GM12878 (cell line): ENCODE results near the gene JAG2. TPM values are rescaled to one million over a fixed set of nuclear protein-coding genes. Genes with fewer than 3 reads are reported as not detected.

Experiments used
- ATAC-seq: fragments of 200-7000 bp; cut with Tn5 transposase; 3 replicates; pipeline ENCODE4 v1.9.1; 2020; ENCODE audit warnings: mild to moderate bottlenecking, moderate library complexity
- BruUV-seq: library from RNA; stranded (reverse); fragments of 400-500 nt; replicated peaks from 2 replicates; lab custom pipeline; 2021; lab: Mats Ljungman, UMichigan
- CTCF ChIA-PET: fragments of 300-600 bp; sonication (Branson Sonifier 250); formaldehyde crosslinking; extraction: SDS; loops from one replicate; lab custom pipeline; 2021; ENCODE audit warnings: inconsistent platforms; lab: Yijun Ruan, JAX
- POLR2A ChIA-PET: fragments of 350-600 bp; formaldehyde crosslinking; extraction: SDS; loops from one replicate; lab custom pipeline; 2021; ENCODE audit warnings: inconsistent platforms; lab: Charles Lee
- RAD21 ChIA-PET: fragments of 300-600 bp; sonication (Branson Sonifier 250); formaldehyde crosslinking; loops from one replicate; lab custom pipeline; 2023; ENCODE audit warnings: antibody characterized with exemption; ENCODE audit not compliant: unreplicated experiment; lab: Charles Lee
- SMC1A ChIA-PET: fragments of 300-600 bp; sonication (Branson Sonifier 250); formaldehyde crosslinking; loops from one replicate; lab custom pipeline; 2023; ENCODE audit not compliant: unreplicated experiment, uncharacterized antibody; lab: Charles Lee
- DNase-seq: peaks from one replicate; pipeline ENCODE4 v3.0.0-alpha.2; 2011; ENCODE audit warnings: low read depth, low spot score
- FAIRE-seq: peaks from 3 replicates; lab custom pipeline; 2011; peaks lifted over from hg19 to GRCh38; lab: Jason Lieb, UNC
- H2AFZ ChIP-seq: 2 replicates; pipeline ENCODE4 v1.6.0; 2011; ENCODE audit warnings: low read depth, low read length, control low read depth; ENCODE audit not compliant: control insufficient read depth
- H3K27ac ChIP-seq: 2 replicates; pipeline ENCODE4 v1.5.1; 2011; ENCODE audit warnings: control low read depth; ENCODE audit not compliant: control insufficient read depth, insufficient read depth
- H3K27me3 ChIP-seq, 2 experiments: replicated peaks in 1 of 2; 2 replicates each; pipeline versions ENCODE4 v1.6.0 to v1.6.1; 2011; ENCODE audit warnings: low read length in 1 of 2; ENCODE audit not compliant: control insufficient read depth in 2 of 2, insufficient read depth in 2 of 2
- H3K36me3 ChIP-seq, 2 experiments: 2 replicates each; pipeline ENCODE4 v1.5.1; 2011; ENCODE audit warnings: low read length in 1 of 2; ENCODE audit not compliant: control insufficient read depth in 2 of 2, insufficient read depth in 2 of 2
- H3K4me1 ChIP-seq: 2 replicates; pipeline ENCODE4 v1.6.1; 2011; ENCODE audit warnings: mild to moderate bottlenecking, low read length, moderate library complexity, mixed read lengths; ENCODE audit not compliant: control insufficient read depth, insufficient read depth
- H3K4me2 ChIP-seq: 2 replicates; pipeline ENCODE4 v1.6.0; 2011; ENCODE audit warnings: control low read depth; ENCODE audit not compliant: control insufficient read depth, insufficient read depth
- H3K4me3 ChIP-seq: fragments of 200-600 bp; sonication (generic); 2 replicates; pipeline ENCODE4 v1.5.1; 2016
- H3K79me2 ChIP-seq: 2 replicates; pipeline ENCODE4 v1.6.0; 2011; ENCODE audit warnings: low read length; ENCODE audit not compliant: control insufficient read depth, insufficient read depth
- H3K9ac ChIP-seq: 2 replicates; pipeline ENCODE4 v1.8.0; 2011; ENCODE audit warnings: low read length, control low read depth, mixed read lengths; ENCODE audit not compliant: control insufficient read depth, insufficient read depth
- H3K9me3 ChIP-seq: replicated peaks from 3 replicates; pipeline ENCODE4 v1.5.1; 2011; ENCODE audit warnings: mild to moderate bottlenecking, low read length; ENCODE audit not compliant: control insufficient read depth, insufficient read depth
- H4K20me1 ChIP-seq: 2 replicates; pipeline ENCODE4 v1.6.0; 2011; ENCODE audit not compliant: control insufficient read depth, insufficient read depth
- ELK1 ChIP-seq: IDR thresholded peaks from 2 replicates; pipeline ENCODE4 v1.6.1; 2012; ENCODE audit warnings: low read depth, low read length, improper control_type of control experiment
- MEF2B ChIP-seq: fragments of 450-650 bp; IDR thresholded peaks from 2 replicates; pipeline ENCODE4 v1.6.1; 2018; ENCODE audit warnings: mild to moderate bottlenecking, moderate library complexity; ENCODE audit not compliant: partially characterized antibody, poor library complexity, severe bottlenecking
- SMAD1 ChIP-seq: fragments of 450-650 bp; IDR thresholded peaks from 2 replicates; pipeline ENCODE4 v1.6.1; 2018; ENCODE audit warnings: mild to moderate bottlenecking, low read depth; ENCODE audit not compliant: partially characterized antibody
- SMAD5 ChIP-seq: IDR thresholded peaks from 2 replicates; pipeline ENCODE4 v1.6.1; 2016; ENCODE audit warnings: antibody characterized with exemption, low read depth
- SREBF2 ChIP-seq: IDR thresholded peaks from 2 replicates; pipeline ENCODE4 v1.6.1; 2012; ENCODE audit warnings: mild to moderate bottlenecking, low read length
- YY1 ChIP-seq: IDR thresholded peaks from 2 replicates; pipeline ENCODE4 v1.6.1; 2011; ENCODE audit warnings: low read depth, mild to moderate bottlenecking, low read length
- ZNF274 ChIP-seq: IDR thresholded peaks from one replicate; pipeline ENCODE4 v1.8.0; 2011; ENCODE audit not compliant: insufficient read length, insufficient read depth
- WGBS: methylation state at CpG from one replicate; pipeline ENCODE4 v1.1.6; 2016; ENCODE audit warnings: low lambda C conversion rate; ENCODE audit not compliant: insufficient replicate concordance, insufficient coverage; ENCODE audit errors: missing lambda C conversion rate; 5-methylcytosine and 5-hydroxymethylcytosine counted together
- in situ Hi-C: fragments of 300-500 bp; cut with MboI; formaldehyde crosslinking; loops from 9 replicates; pipeline ENCODE4 v1.14.3; 2018; ENCODE audit warnings: mixed read lengths
- intact Hi-C: fragments of 100-400 bp; cut with micrococcal nuclease; formaldehyde crosslinking; loops from one replicate; pipeline ENCODE4 v1.14.2; 2022; ENCODE audit not compliant: unreplicated experiment
- polyA plus RNA-seq, 11 experiments: library from polyadenylated mRNA; depleted of rRNA in 4 of 11; unstranded in 6 of 11; stranded (reverse) in 5 of 11; fragments of >200 nt; fragmentation: Nextera tagmentation in 4 of 11; fragmentation: Illumina TruSeq in 1 of 11; extraction: Ambion mirVana in 4 of 11; extraction: Trizol in 1 of 11; gene quantifications; 1 replicate in 1 of 11; 2 replicates in 10 of 11; pipeline versions ENCODE4 v1.2.1 to v1.2.3, GENCODE V29; 2011 to 2016; ENCODE audit warnings: inconsistent platforms in 2 of 11, missing spikeins in 2 of 11, low read depth in 1 of 11
- total RNA-seq, 4 experiments: library from RNA; depleted of rRNA in 3 of 4; stranded (reverse); fragments of >200 nt in 3 of 4; fragmentation: Illumina TruSeq in 1 of 4; extraction: Trizol in 1 of 4; gene quantifications; 2 replicates each; pipeline versions ENCODE4 v1.2.1 to v1.2.3, GENCODE V29; 2013 to 2021
- TF ChIP-seq, protein P1 (sequence below): IDR thresholded peaks from 2 replicates; pipeline ENCODE4 v1.6.1; 2011; ENCODE audit warnings: low read depth, mild to moderate bottlenecking, low read length, moderate library complexity, borderline replicate concordance; ENCODE audit errors: extremely low read depth
- TF ChIP-seq, protein P2 (sequence below): fragments of 450-650 bp; IDR thresholded peaks from 2 replicates; pipeline ENCODE4 v1.6.1; 2017; ENCODE audit warnings: mild to moderate bottlenecking
- TF ChIP-seq, protein P3 (sequence below): fragments of 450-650 bp; IDR thresholded peaks from 2 replicates; pipeline ENCODE4 v1.6.1; 2017; ENCODE audit warnings: low read depth, mild to moderate bottlenecking, moderate library complexity

Gene JAG2
- total and polyA plus RNA-seq, 10 of the 15 experiments (the other 5 are each of a cell fraction or from before 2014, with no cell fraction given): 0.04 to 0.14 (median 0.06) TPM; not detected in 5

- H3K9me3 ChIP-seq: no peaks in the 10 kb centered on the region
- in situ Hi-C loops (no loop called here), intact Hi-C loops (no loop called here)
- FAIRE-seq (no peak), DNase-seq (no peak)
- ChIA-PET SMC1A (interaction anchor here (0.6 kb wide), 1 partner anchor 36 kb away, joined by 3 read pairs; no protein-coding TSS in a partner anchor), POLR2A (no interaction called here), CTCF (no interaction called here)
- H3K4me2 ChIP-seq: no peak overlapping the region
- no peak overlapping the region for H3K27ac ChIP-seq
- no peaks in the 10 kb centered on the region for H3K36me3 ChIP-seq
- H3K4me3 ChIP-seq: no peak overlapping the region
- H4K20me1 ChIP-seq: no peaks in the 10 kb centered on the region
- H3K9ac ChIP-seq: no peak overlapping the region
- no TSS peak for BruUV-seq
- H2AFZ ChIP-seq: no peak overlapping the region
- H3K27me3 ChIP-seq: no peaks in the 10 kb centered on the region; a peak in 1 of 4 replicates
- H3K79me2 ChIP-seq: no peaks in the 10 kb centered on the region
- 51% methylated on average over 15 of the region's 15 CpGs for WGBS
- TF ChIP-seq YY1 (no peak), MEF2B (no peak)
- TF ChIP-seq, all 136 proteins: peak for 0
- RAD21 ChIA-PET: no interaction called here
- H3K4me1 ChIP-seq: peaks cover 8% of the 10 kb centered on the region
- no peak for ATAC-seq
Observed at GRCh38 chr14:105176513-105176912, 7.9 kb upstream of the JAG2 start.

GRCh38 chr14:105173901-105174894 lies 5.6 kb upstream of the JAG2 start:
- H3K9me3 ChIP-seq: no peaks in the 10 kb centered on the region
- WGBS: 17% methylated on average over 29 of the region's 32 CpGs
- FAIRE-seq: no peak
- H2AFZ ChIP-seq: no peak overlapping the region
- no peaks in the 10 kb centered on the region for H3K36me3 ChIP-seq
- ChIA-PET RAD21 (interaction anchor here (0.5 kb wide), 1 partner anchor 44 kb away, joined by 3 read pairs; no protein-coding TSS in a partner anchor), POLR2A (no interaction called here), CTCF (no interaction called here), SMC1A (no interaction called here)
- H3K27ac ChIP-seq: no peak overlapping the region
- peaks cover 3% of the 10 kb centered on the region; the same call in 1 of the 2 replicates for H3K4me1 ChIP-seq
- intact Hi-C loops: no loop called here
- H3K27me3 ChIP-seq: no peaks in the 10 kb centered on the region; a peak in 2 of 4 replicates
- no peaks in the 10 kb centered on the region for H4K20me1 ChIP-seq
- DNase-seq: no peak
- no peak overlapping the region for H3K9ac ChIP-seq
- ATAC-seq: peak; percentile 64
- no peak overlapping the region for H3K4me2 ChIP-seq
- no peak overlapping the region for H3K4me3 ChIP-seq
- H3K79me2 ChIP-seq: no peaks in the 10 kb centered on the region
- in situ Hi-C loops: no loop called here
- no TSS peak for BruUV-seq
- TF ChIP-seq ELK1: no peak
- TF ChIP-seq, protein P1, sequence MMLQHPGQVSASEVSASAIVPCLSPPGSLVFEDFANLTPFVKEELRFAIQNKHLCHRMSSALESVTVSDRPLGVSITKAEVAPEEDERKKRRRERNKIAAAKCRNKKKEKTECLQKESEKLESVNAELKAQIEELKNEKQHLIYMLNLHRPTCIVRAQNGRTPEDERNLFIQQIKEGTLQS: no peak
- TF ChIP-seq SMAD1: no peak
- no peak for TF ChIP-seq SREBF2
- no peak for TF ChIP-seq ZNF274
- TF ChIP-seq, protein P2, sequence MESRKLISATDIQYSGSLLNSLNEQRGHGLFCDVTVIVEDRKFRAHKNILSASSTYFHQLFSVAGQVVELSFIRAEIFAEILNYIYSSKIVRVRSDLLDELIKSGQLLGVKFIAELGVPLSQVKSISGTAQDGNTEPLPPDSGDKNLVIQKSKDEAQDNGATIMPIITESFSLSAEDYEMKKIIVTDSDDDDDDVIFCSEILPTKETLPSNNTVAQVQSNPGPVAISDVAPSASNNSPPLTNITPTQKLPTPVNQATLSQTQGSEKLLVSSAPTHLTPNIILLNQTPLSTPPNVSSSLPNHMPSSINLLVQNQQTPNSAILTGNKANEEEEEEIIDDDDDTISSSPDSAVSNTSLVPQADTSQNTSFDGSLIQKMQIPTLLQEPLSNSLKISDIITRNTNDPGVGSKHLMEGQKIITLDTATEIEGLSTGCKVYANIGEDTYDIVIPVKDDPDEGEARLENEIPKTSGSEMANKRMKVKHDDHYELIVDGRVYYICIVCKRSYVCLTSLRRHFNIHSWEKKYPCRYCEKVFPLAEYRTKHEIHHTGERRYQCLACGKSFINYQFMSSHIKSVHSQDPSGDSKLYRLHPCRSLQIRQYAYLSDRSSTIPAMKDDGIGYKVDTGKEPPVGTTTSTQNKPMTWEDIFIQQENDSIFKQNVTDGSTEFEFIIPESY: no peak
- no peak for TF ChIP-seq SMAD5
- TF ChIP-seq, protein P3, sequence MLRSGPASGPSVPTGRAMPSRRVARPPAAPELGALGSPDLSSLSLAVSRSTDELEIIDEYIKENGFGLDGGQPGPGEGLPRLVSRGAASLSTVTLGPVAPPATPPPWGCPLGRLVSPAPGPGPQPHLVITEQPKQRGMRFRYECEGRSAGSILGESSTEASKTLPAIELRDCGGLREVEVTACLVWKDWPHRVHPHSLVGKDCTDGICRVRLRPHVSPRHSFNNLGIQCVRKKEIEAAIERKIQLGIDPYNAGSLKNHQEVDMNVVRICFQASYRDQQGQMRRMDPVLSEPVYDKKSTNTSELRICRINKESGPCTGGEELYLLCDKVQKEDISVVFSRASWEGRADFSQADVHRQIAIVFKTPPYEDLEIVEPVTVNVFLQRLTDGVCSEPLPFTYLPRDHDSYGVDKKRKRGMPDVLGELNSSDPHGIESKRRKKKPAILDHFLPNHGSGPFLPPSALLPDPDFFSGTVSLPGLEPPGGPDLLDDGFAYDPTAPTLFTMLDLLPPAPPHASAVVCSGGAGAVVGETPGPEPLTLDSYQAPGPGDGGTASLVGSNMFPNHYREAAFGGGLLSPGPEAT: no peak
